ENCODE data around the gene RAB3C.

The RAB3C gene

DNA sequence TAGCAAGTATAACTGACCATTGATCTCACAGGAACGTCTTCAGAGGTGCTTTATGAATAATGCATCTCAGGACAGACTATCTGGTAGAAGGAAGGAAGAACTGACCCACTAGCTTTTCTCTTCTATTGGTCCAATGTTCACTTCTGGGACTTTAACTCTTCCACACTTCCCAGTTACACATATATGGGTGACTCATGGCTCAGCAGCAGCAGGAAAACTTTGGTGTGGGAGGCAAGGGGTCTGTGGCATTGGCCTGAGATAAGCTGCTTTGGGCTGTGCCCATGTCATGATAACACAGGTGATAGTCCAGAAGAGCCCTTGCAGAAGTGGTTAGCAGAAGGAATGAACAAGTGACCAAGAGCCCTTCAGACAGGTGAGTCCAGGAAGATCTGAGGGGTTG is 148.8 kb downstream of the RAB3C start:
- DNase-seq (ENCODE audit: low read depth in 2 of 2): no peak

DNA sequence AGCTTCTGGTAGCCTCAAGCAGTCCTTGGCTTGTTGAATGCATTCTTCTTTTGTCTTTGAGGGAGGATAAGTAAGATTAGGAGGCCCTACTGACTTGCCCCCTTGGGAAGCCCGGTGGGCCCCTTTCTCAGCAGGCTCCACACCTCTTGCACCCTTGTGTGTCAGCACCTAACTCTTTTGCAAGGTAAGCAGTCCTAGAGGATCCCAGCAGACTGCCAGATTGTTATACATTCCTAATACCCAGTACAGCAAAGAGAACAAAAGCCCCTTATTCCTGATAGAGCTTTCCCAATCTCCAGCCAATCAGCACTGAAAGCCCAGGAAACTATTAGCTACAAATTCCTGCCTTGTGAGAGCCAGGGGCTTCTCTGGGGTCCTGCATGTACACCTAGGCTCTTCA is 152.8 kb downstream of the RAB3C start:
- DNase-seq (ENCODE audit: low read depth in 2 of 2): no peak

DNA sequence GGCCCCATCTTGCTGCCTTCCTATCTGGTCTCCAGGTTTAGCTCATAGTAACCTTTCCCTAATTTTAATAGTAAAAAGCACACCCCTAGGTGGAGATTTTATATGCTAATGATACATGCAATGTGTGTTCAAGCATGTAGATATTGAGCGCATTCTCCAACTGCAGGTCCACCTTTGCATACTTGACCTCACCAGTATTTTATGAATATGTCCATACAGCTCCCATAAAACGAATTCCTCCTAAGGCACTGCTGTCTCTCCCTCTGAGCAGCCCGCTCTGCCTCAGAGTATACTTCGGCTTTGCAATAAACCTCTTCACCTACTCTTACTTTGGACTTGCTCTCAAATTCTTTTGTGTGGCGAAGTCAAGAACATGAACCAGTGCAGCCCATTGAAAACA is 153.3 kb downstream of the RAB3C start:
- no peak for DNase-seq (ENCODE audit: low read depth in 2 of 2)

DNA sequence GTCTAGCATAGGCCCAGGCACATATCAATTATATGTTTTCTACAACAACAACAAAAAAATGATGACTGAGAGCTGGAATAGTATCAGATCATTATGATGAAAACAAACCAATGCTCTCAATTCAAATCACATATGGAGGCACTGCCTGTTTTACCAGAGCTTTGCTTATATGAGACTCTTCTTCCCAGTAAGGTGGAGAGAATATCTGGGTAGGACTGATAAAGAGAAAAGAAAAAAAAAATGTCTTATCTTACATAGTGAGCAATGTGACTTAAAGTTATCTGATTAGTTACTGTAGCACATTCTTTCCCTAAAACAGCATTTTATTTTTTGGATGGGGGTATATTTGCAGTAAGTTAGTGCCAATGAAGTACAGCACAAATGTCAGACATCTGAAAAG is 154.8 kb downstream of the RAB3C start:
- DNase-seq (ENCODE audit: low read depth in 2 of 2): no peak

DNA sequence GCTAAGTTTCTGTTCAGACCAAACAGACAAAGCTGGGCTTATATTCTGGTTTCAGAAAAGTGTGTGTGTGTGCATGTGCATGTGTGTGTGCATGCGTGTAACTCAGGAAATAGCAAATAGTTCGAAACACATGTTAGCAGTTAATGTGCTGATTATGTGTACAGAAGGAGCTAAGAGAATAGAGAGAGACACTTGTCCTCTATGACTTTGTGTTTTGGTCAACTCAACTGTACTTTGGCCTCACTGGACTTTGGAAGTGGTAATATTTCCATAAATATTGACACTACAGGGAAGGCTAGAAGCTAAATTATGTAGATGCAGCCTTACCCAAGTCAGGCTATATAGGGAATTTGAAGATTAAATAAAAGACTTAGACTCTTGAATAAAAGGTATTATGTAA is 155.5 kb downstream of the RAB3C start:
- no peak for DNase-seq (ENCODE audit: low read depth in 2 of 2)

DNA sequence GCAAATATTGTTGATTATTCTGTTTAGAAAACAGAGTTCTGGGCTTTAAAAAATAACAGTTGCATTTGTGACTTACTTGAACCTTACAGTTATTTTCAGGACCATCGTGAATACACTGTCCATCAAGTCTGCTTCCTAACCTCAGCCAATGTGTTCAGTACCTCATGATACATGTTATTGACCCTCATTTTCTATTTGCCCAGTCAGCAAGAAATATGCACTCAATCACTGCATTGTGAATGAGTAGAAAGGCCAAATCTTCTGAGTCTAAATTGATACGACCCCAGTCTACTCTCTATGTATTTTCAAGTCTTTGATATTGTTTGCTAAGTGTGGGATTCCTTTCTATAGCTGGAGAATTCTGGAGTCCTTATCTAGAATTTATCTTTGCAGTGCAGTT is 156.2 kb downstream of the RAB3C start:
- DNase-seq (ENCODE audit: low read depth in 2 of 2): no peak

DNA sequence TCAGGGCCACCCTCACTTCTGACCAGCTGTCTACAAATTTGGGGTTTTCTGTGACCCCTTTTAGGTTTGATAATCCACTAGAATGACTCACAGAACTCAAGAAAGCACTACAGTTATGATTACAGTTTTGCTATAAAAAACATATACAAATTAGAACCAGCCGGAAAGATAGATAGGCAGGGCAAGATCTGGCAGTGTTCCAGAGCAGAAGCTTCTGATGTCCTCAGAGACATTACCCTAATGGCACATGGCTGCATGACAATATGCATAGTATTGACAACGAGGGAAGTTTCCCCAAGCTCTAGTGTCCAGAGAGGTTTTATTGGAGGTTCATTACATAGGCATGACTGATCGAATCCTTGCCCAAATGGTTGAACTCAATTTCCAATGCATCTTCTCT is 158.1 kb downstream of the RAB3C start:
- DNase-seq (ENCODE audit: low read depth in 2 of 2): no peak

DNA sequence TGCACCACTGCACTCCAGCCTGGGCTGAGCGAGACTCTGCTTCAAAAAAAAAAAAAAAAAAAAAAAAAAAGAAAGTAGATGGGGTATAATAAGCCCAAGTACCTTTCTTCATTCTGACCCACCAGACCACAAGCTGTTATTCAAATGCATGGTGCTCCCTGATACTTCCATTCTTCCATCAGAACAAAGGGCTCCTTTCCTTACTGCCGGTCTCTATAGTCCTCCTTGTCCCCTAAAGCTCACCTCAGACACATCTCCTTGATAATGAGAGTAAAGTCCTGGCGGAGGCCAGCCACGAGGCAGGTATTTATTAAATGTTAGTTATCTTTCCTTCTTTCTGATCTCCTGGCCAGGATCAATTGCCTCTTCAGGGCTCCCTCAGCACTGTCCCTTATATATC is 162.5 kb downstream of the RAB3C start:
- no peak for DNase-seq (ENCODE audit: low read depth in 2 of 2)

DNA sequence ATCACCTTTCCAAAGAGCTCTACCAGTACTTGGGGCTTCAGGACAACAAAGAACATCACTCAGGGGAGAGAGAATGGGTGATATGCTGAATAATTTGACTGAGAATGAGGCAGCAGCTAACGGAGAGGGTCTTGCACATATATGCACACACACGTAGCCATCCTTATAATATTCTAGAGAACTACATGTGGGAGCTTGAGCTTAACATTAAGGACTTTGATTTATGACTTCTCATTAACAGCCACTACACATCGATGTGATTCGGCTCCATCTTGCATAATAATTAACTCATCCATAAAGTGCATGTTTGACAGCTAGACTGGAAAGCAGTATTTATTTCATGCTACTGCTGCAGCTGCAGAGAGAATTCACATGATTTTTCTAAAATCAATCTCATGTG is 163.4 kb downstream of the RAB3C start:
- no peak for DNase-seq (ENCODE audit: low read depth in 2 of 2)

DNA sequence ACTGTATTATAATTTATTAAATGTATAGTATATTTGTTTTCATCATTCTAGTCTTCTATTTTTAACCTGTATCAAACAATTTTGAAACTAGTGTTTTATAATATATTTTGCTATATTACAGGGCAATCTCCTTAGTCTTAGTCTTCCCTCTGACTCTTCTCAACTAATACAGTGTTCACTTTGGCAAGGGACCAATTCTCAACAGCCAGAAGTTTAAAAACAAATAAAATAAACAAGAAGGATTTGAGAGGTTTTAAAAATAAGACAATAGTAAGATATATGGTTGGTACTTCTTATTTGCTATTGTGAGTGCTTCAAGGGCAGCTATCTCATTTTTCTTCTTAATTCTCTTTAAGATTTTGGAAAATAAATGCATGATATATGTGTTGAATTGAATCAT is 167.2 kb downstream of the RAB3C start:
- no peak for DNase-seq (ENCODE audit: low read depth in 2 of 2)

DNA sequence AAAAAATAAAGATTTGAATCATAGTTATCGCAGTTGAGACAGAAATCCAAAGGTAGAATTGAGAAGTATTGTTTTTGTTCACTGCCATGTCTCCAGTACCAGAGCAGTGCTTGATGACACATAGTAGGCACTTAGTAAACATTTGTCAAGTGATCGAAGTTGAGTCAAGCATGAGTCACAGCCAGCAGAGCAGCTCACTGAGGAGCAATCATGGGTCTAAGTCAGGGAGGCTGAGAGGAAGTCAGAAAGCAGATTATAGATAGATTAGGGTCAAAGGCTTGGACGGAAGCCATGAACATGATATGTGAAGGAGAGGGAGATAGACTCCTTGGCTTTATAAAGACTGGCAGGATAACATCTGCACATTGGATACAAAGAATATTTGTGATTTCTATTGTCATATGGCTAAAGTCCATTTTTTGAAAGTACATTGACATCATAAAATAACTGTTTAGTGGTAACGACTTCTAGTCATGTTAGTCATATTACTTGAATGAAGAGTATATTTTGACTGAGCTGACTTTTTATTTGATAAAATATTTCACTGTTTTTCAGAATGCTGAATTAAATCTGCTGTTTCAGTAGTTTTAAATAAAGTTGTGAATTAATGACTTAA is 168.5 kb downstream of the RAB3C start:
- DNase-seq (ENCODE audit: low read depth in 2 of 2): no peak

DNA sequence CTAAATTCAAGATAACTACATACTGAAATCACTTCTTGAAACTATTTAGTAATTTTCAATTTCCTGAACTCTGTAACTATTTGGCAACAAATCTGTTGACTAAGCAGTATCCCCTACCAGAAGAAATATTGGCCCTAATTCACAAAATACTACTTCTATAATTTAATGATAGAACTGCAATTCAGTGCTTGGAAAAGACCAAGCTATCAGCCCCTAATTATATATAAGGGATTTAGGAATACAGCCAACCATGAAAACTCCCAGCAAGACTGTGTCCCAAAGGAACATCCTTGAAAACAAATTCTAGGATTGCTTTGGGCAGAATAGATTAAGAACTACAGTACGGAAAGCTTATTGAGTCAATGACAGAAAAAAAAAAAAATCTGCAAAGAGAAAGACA is 169.2 kb downstream of the RAB3C start:
- no peak for DNase-seq (ENCODE audit: low read depth in 2 of 2)

DNA sequence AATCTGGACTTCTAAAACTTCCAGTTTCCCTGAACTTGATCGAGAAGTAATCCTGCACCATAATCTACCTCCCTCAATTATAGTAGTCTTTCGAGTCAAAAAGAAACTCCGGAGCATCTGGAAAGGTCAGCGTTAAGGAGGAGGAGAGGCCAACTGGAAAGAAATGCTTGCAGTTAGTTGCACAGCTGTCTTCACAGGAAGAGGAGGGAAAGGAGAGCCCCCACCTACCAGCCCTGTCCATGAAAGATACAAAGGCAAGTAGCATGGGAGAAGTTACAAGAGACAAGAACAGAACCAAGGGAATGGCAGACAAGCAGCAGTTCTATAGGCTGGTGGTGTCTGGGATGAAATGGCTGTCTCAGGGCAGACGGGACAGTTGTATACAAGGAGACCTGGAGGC is 170.6 kb downstream of the RAB3C start:
- DNase-seq (ENCODE audit: low read depth in 2 of 2): no peak

DNA sequence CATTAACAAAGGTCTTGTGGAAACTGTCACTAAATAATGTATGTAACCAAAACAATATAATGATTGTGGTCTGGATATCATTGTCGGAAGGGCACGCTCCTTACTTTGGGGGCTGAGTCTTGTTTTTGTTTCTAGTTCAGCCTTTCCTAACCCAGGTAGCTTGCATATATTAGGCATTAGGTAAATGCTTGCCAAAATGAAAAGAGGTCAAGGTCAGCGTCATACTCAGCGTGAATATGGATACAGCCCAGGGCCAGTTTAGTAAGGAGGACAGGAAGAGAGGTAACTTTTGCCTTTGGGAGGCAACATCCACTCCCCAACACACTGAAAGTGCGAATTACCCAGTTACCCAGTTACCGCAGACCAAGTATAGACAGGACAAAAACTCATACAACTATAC is 171.4 kb downstream of the RAB3C start:
- no peak for DNase-seq (ENCODE audit: low read depth in 2 of 2)

DNA sequence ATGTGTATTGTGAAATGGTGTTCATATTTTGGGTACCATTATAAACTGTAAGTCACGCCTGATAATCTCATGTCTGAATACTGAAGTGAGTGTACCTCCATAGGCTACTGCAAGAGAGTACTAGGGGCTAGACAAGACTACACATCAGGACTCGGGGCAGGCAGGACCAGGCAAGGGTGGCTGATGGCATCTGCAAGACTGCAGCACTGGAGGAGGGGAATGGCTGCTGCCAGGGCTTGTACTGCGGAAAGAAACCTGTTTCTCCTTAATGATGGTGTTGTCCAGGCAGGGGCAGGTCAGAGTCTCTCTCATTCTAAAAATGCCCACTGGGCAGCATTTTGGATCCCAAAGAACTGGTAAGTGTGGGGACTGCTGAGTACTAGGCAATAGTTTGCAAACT is 172.5 kb downstream of the RAB3C start:
- DNase-seq (ENCODE audit: low read depth in 2 of 2): no peak

DNA sequence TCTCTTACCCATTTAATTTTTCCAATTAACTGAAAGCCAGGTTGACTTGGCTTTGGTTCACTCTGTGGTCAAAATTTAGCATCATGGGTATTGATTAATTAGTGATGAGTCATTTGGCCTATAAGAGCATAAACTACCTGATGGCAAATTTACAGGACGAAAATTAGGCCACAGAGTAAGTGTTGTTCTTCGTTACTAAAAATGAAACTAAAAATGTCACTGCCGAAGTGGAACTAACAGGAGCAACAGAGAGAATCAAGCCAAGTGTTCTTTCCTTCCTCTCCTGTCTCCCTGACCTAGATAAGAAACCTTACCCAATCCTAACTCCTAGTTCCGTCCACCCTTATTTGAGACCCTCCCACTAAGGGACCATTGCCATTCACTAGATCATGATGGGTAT is 176.9 kb downstream of the RAB3C start:
- no peak for DNase-seq (ENCODE audit: low read depth in 2 of 2)

DNA sequence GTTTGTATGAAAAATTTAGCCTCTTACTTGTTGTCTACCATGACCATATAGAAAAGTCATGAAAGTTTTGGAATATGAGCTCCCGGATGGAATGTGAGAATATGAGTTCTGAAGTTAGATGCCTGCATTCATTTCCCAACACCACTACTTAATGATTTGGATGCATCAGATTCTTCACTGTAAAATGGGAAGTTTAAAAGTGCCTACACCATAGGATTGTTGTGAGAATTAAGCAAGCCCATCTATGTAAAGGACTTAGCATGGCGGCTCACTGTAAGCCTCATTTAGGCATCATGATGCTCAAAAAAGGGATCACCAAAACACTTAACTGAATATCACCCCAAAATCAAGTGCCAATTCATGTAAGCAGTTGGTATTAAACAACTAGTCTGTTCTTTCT is 177.3 kb downstream of the RAB3C start:
- no peak for DNase-seq (ENCODE audit: low read depth in 2 of 2)

DNA sequence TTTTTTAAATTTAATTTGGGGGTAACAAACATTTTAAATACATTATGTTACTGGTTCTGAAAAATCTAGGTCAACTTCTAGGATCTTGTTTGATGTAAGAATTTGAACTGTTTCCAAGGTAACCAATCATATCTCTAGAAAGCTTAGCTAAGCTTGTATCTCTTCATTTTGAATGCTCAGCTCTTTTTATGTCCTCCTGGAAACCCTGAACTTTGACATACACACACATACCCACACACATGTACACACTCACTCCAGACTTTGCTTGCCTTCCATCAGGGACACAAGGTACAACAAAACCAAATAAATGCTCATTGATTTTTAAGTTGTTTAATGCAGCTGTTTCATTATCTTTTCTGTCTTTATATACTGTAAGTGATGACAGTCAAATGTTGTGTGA is 178.5 kb downstream of the RAB3C start:
- no peak for DNase-seq (ENCODE audit: low read depth in 2 of 2)

DNA sequence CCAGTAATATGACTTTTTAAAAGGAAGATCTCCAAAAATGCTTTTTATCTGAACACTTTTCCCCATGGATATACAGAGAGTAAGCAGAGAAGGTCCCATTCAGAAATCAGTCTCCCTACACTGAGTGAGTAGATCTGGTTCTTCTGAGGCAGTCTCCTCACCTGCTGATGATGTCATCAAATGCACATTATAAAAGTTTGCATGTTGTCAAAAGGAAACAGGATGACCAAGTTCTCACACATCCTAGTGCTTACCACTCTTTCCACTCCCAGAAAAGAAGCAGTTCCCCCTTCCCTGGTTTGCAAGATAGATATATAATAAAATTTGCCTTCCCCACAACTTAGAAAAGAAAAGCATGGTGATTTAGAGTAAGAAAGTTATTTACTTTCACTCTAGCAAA is 180.5 kb downstream of the RAB3C start:
- DNase-seq (ENCODE audit: low read depth in 2 of 2): no peak

DNA sequence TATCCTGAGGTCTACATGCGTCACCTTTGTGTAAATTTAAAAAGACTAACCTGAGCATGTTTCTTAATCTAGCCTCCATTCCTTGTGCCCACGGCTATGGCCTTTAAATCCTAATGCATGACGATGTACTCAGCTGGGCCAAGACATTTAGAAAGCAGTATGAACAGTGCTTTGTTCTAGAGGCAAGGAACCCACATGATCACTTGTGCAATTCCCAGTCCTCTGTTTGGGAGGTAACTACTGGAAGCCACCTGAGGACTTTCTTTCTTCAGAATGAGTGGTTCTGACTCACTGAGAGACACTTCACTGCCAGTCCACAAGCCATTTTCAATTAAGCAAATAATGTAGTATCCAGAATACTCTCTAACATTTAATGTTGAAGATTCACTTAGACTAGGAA is 181.3 kb downstream of the RAB3C start:
- DNase-seq (ENCODE audit: low read depth in 2 of 2): no peak

DNA sequence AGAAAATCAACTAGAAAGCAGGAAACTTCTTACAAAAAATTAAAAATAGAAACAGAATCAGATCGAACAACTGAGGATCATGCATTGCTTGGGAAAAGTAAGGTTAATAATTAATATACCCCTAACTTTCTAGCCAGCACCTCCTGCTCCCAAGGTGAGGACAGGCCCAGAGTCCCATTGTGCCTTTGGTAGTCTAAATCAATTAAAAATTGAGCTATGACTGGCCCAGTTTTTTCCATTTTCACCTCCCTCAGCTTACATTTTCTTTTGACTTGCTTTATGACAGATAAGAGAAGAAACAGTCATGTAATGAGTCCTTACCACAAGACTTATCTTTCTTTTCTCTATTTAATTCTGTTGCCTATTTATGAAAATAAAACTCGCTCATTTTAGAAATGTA is 182.2 kb downstream of the RAB3C start:
- no peak for DNase-seq (ENCODE audit: low read depth in 2 of 2)

DNA sequence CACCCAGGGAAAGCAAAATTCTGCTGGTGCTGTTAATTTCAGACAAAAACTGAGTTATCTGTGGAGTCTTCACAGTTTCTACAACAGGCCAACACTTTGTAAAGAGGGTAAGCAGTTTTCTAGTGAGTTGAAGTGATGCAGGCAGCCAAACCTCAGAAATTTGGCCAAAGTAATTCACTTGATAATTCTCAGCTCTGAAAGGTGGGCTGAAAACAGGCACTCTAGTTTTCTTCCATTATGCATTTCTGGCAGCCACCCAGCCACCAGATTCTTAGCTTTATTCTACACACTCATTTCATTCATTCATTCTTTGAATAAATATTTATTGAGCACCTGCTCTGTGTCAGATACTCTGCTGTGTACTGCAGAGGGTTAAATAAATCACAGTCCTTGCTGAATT is 184.2 kb downstream of the RAB3C start:
- no peak for DNase-seq (ENCODE audit: low read depth in 2 of 2)

DNA sequence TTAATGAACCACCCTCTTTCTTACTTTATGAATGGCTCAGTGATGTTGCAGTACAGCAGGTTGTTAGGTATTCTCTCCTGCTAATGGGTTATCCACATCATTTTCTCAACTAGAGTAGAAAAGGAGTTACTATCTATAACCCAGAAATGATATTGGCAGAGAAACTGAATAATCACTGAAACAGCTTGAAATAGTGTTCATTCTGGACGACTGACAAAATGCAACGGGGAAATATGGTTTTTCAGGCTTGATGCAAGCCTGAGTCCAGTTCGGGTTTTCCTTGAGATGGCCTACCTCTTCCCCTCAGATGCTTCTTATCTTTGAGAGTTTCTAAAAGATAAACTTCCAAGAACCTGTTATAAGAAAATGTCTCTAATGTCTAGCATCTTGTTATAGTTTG is 187.3 kb downstream of the RAB3C start:
- no peak for DNase-seq (ENCODE audit: low read depth in 2 of 2)

DNA sequence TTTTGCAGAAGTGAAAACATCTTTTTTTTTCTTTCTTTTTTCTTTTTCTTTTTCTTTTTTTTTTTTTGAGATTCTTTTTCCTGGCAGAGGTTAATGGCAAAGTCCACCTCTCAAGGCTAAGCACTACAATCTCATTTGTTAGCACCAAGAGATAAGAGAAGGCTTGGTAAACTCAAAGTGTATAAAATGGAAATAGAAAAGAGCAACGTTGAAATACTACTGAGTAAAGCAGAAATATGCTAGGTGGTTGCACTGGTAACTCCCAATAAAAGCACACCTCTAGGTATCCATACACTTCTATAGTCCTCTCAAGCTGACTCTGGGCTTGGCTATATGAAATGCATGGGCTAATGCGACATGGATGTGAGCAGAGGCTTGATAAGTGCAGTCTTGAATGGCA is 188.9 kb downstream of the RAB3C start:
- no peak for DNase-seq (ENCODE audit: low read depth in 2 of 2)
